WTC11 (cell line): ENCODE data around the gene TTC7B.

Source experiments
- CREM ChIP-seq: sonication (generic); formaldehyde crosslinking; IDR thresholded peaks from 2 replicates; pipeline ENCODE4 v1.8.1; 2022; ENCODE audit warnings: mild to moderate bottlenecking, missing genetic modification reagents, moderate library complexity
- ELF4 ChIP-seq: sonication (generic); formaldehyde crosslinking; IDR thresholded peaks from 2 replicates; pipeline ENCODE4 v1.8.1; 2022; ENCODE audit warnings: low read depth, mild to moderate bottlenecking, moderate library complexity, missing genetic modification reagents
- ZNF121 ChIP-seq: sonication (generic); formaldehyde crosslinking; IDR thresholded peaks from 2 replicates; pipeline ENCODE4 v1.8.0; 2023; ENCODE audit warnings: missing genetic modification reagents
- ZNF317 ChIP-seq: sonication (generic); formaldehyde crosslinking; IDR thresholded peaks from 2 replicates; pipeline ENCODE4 v1.8.1; 2023; ENCODE audit warnings: low read depth, mild to moderate bottlenecking, moderate library complexity, missing genetic modification reagents, borderline replicate concordance
- TF ChIP-seq, protein P1 (sequence below): fragments of 200-600 bp; IDR thresholded peaks from 2 replicates; pipeline ENCODE4 v1.8.0; 2022; ENCODE audit warnings: antibody characterized with exemption
- TF ChIP-seq, protein P2 (sequence below): fragments of 250-450 bp; sonication (Bioruptor Pico); IDR thresholded peaks from 2 replicates; pipeline ENCODE4 v1.9.0; 2021; ENCODE audit warnings: moderate library complexity, mild to moderate bottlenecking, inconsistent platforms, borderline replicate concordance
- TF ChIP-seq, protein P3 (sequence below): sonication (generic); formaldehyde crosslinking; IDR thresholded peaks from 2 replicates; pipeline ENCODE4 v1.8.1; 2023; ENCODE audit warnings: mild to moderate bottlenecking, moderate library complexity, missing genetic modification reagents

DNA sequence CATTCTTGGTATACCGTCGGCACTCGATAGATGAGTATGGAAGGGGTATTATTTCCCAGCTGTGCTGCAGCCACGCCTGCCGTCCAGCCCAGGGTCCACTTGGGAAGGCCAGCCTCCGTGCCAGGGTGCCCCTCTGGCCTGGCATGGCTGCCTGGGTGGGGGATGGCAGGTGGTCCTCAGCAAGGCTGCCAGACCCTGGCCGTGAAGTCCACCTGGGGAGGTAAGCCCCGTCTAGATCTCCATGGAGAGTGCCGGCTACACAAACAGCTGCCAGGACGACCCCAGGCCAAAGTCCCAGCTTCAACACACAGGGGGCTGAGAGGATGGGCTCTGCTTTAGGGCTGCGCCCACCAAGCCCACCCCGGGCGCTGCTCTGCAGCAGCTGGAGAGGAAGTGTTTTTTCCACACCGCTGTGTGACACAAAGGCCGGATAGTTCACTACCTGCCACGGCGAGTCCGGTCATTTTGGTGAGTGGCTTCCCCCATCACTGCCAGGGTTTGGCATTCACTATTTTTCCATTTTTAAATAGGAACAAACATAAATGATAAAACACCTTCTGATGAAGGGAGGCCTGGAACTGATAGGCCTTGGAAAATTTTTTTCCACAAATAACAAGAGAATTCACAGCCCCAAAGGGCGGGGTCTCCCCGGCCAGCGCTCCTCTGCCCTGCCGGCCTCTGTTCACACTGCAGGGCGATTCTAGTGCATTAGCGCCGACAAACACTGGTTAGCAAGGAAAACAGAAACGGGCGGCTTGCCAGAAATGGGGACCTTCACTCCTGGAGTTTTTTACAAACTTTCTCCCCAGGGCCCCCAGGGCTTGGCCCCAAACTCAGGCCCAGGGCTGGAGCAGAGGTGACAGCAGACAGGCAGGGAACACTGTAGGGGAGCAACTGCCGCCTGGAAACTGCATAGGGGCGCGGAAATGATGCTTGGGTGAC lies 257.9 kb downstream of the TTC7B start:
- TF ChIP-seq, protein P1, sequence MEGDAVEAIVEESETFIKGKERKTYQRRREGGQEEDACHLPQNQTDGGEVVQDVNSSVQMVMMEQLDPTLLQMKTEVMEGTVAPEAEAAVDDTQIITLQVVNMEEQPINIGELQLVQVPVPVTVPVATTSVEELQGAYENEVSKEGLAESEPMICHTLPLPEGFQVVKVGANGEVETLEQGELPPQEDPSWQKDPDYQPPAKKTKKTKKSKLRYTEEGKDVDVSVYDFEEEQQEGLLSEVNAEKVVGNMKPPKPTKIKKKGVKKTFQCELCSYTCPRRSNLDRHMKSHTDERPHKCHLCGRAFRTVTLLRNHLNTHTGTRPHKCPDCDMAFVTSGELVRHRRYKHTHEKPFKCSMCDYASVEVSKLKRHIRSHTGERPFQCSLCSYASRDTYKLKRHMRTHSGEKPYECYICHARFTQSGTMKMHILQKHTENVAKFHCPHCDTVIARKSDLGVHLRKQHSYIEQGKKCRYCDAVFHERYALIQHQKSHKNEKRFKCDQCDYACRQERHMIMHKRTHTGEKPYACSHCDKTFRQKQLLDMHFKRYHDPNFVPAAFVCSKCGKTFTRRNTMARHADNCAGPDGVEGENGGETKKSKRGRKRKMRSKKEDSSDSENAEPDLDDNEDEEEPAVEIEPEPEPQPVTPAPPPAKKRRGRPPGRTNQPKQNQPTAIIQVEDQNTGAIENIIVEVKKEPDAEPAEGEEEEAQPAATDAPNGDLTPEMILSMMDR, result no peak
- TF ChIP-seq CREM, result no peak
- TF ChIP-seq, protein P2, sequence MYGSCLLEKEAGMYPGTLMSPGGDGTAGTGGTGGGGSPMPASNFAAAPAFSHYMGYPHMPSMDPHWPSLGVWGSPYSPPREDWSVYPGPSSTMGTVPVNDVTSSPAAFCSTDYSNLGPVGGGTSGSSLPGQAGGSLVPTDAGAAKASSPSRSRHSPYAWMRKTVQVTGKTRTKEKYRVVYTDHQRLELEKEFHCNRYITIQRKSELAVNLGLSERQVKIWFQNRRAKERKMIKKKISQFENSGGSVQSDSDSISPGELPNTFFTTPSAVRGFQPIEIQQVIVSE (CRISPR knock-in tag), result no peak
- TF ChIP-seq ZNF317 (CRISPR knock-in tag), result no peak
- no peak for TF ChIP-seq ELF4 (CRISPR knock-in tag)
- no peak for TF ChIP-seq ZNF121 (CRISPR knock-in tag)
- TF ChIP-seq, protein P3, sequence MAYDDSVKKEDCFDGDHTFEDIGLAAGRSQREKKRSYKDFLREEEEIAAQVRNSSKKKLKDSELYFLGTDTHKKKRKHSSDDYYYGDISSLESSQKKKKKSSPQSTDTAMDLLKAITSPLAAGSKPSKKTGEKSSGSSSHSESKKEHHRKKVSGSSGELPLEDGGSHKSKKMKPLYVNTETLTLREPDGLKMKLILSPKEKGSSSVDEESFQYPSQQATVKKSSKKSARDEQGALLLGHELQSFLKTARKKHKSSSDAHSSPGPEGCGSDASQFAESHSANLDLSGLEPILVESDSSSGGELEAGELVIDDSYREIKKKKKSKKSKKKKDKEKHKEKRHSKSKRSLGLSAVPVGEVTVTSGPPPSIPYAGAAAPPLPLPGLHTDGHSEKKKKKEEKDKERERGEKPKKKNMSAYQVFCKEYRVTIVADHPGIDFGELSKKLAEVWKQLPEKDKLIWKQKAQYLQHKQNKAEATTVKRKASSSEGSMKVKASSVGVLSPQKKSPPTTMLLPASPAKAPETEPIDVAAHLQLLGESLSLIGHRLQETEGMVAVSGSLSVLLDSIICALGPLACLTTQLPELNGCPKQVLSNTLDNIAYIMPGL (CRISPR knock-in tag), result no peak
